Measurements from ENCODE around the gene RNF125. TPM values are rescaled to one million over a fixed set of nuclear protein-coding genes. Genes with fewer than 3 reads are reported as not detected.

The RNF125 gene
- total RNA-seq, 1 donor from 2014 or later: 0.53 TPM

- no peak for DNase-seq (ENCODE audit: low read depth, low spot score)
Measured at GRCh38 chr18:32021756-32022564, 3.3 kb downstream of the RNF125 start.

- no peak for DNase-seq (ENCODE audit: low read depth, low spot score)
Measured at GRCh38 chr18:32025744-32026143, 7.1 kb downstream of the RNF125 start.

GRCh38 chr18:32026491-32027086 is 8.0 kb downstream of the RNF125 start:
- no peak for DNase-seq (ENCODE audit: low read depth, low spot score)

- DNase-seq (ENCODE audit: low read depth, low spot score): no peak
Measured at GRCh38 chr18:32029558-32029957, 10.9 kb downstream of the RNF125 start.

- no peak for DNase-seq (ENCODE audit: low read depth, low spot score)
Measured at GRCh38 chr18:32032609-32033008, 14.0 kb downstream of the RNF125 start.

GRCh38 chr18:32036506-32037180 is 18.0 kb downstream of the RNF125 start:
- DNase-seq (ENCODE audit: low read depth, low spot score): no peak

GRCh38 chr18:32037616-32038015 is 19.0 kb downstream of the RNF125 start:
- DNase-seq (ENCODE audit: low read depth, low spot score): no peak

GRCh38 chr18:32040936-32041335 is 22.3 kb downstream of the RNF125 start:
- DNase-seq (ENCODE audit: low read depth, low spot score): no peak

- DNase-seq (ENCODE audit: low read depth, low spot score): no peak
Measured at GRCh38 chr18:32042337-32042736, 23.7 kb downstream of the RNF125 start.

GRCh38 chr18:32048507-32049091 is 30.0 kb downstream of the RNF125 start:
- DNase-seq (ENCODE audit: low read depth, low spot score): no peak

GRCh38 chr18:32049393-32050171 is 31.0 kb downstream of the RNF125 start:
- no peak for DNase-seq (ENCODE audit: low read depth, low spot score)

- no peak for DNase-seq (ENCODE audit: low read depth, low spot score)
Measured at GRCh38 chr18:32056613-32057358, 38.2 kb downstream of the RNF125 start.

GRCh38 chr18:32057624-32058165 is 39.1 kb downstream of the RNF125 start:
- DNase-seq (ENCODE audit: low read depth, low spot score): no peak

- no peak for DNase-seq (ENCODE audit: low read depth, low spot score)
Measured at GRCh38 chr18:32060026-32060425, 41.4 kb downstream of the RNF125 start.

GRCh38 chr18:32067375-32068167 is 48.9 kb downstream of the RNF125 start:
- DNase-seq (ENCODE audit: low read depth, low spot score): no peak

GRCh38 chr18:32072321-32072720 is 53.7 kb downstream of the RNF125 start:
- DNase-seq (ENCODE audit: low read depth, low spot score): no peak

- DNase-seq (ENCODE audit: low read depth, low spot score): no peak
Measured at GRCh38 chr18:32074206-32074605, 55.6 kb downstream of the RNF125 start.

GRCh38 chr18:32078845-32079244 is 60.2 kb downstream of the RNF125 start:
- no peak for DNase-seq (ENCODE audit: low read depth, low spot score)

- no peak for DNase-seq (ENCODE audit: low read depth, low spot score)
Measured at GRCh38 chr18:32081881-32082280, 63.3 kb downstream of the RNF125 start.
